GM23338 (cell line): Measurements from ENCODE around the gene SLCO3A1. TPM values are rescaled to one million over a fixed set of nuclear protein-coding genes. Genes with fewer than 3 reads are reported as not detected.

Experiments used
- ATAC-seq: fragments of 200-7000 bp; cut with Tn5 transposase; 3 replicates; pipeline ENCODE4 v1.9.1; 2020
- DNase-seq: peaks from one replicate; pipeline ENCODE4 v3.0.0-alpha.2; 2015; ENCODE audit warnings: low spot score
- H2AFZ ChIP-seq: fragments of 200-600 bp; sonication (generic); 2 replicates; pipeline ENCODE4 v1.8.0; 2016; ENCODE audit warnings: antibody characterized with exemption, mild to moderate bottlenecking, moderate library complexity
- H3F3A ChIP-seq: fragments of 200-600 bp; sonication (generic); replicated peaks from 2 replicates; pipeline ENCODE4 v1.8.0; 2017; ENCODE audit warnings: antibody characterized with exemption, mixed run types, low read depth
- H3K27ac ChIP-seq: fragments of 200-600 bp; sonication (generic); 2 replicates; pipeline ENCODE4 v1.6.1; 2016; ENCODE audit warnings: low read depth
- H3K27me3 ChIP-seq: fragments of 200-600 bp; sonication (generic); 2 replicates; pipeline ENCODE4 v1.8.0; 2016; ENCODE audit warnings: mild to moderate bottlenecking, mixed run types, moderate library complexity; ENCODE audit not compliant: insufficient read depth
- H3K36me3 ChIP-seq: fragments of 200-600 bp; sonication (generic); 2 replicates; pipeline ENCODE4 v1.8.0; 2016; ENCODE audit warnings: mild to moderate bottlenecking; ENCODE audit not compliant: insufficient read depth
- H3K4me1 ChIP-seq: fragments of 200-600 bp; sonication (generic); 2 replicates; pipeline ENCODE4 v1.8.0; 2016; ENCODE audit warnings: mild to moderate bottlenecking, moderate library complexity; ENCODE audit not compliant: insufficient read depth
- H3K4me2 ChIP-seq: fragments of 200-600 bp; sonication (generic); 2 replicates; pipeline ENCODE4 v1.7.1; 2017; ENCODE audit warnings: mixed run types
- H3K4me3 ChIP-seq: fragments of 200-600 bp; sonication (generic); 2 replicates; pipeline ENCODE4 v1.6.1; 2016; ENCODE audit warnings: mixed run types
- H3K79me2 ChIP-seq: fragments of 200-600 bp; sonication (generic); replicated peaks from 2 replicates; pipeline ENCODE4 v1.8.0; 2017; ENCODE audit warnings: mild to moderate bottlenecking; ENCODE audit not compliant: insufficient read depth
- H3K9me2 ChIP-seq: fragments of 200-600 bp; sonication (generic); 2 replicates; pipeline ENCODE4 v1.8.0; 2017; ENCODE audit not compliant: insufficient read depth
- H4K20me1 ChIP-seq: fragments of 200-600 bp; sonication (generic); replicated peaks from 2 replicates; pipeline ENCODE4 v1.8.0; 2017; ENCODE audit warnings: mild to moderate bottlenecking; ENCODE audit not compliant: insufficient read depth
- H3K27ac Mint-ChIP-seq: 2 replicates; pipeline ENCODE4 v1.8.0; 2020; ENCODE audit warnings: inconsistent platforms, mild to moderate bottlenecking, moderate library complexity, mixed read lengths
- H3K27me3 Mint-ChIP-seq: 3 replicates; pipeline ENCODE4 v1.8.0; 2022; ENCODE audit warnings: low read depth, mild to moderate bottlenecking, moderate library complexity, mixed read lengths, inconsistent platforms; ENCODE audit not compliant: insufficient read depth, poor library complexity
- H3K36me3 Mint-ChIP-seq: 3 replicates; pipeline ENCODE4 v1.8.0; 2021; ENCODE audit warnings: low read depth, mild to moderate bottlenecking, inconsistent platforms, moderate library complexity, mixed read lengths
- H3K4me1 Mint-ChIP-seq: 3 replicates; pipeline ENCODE4 v1.8.0; 2020; ENCODE audit warnings: mild to moderate bottlenecking, inconsistent platforms, mixed read lengths
- H3K4me3 Mint-ChIP-seq: 3 replicates; pipeline ENCODE4 v1.8.0; 2021; ENCODE audit warnings: moderate library complexity, mild to moderate bottlenecking, inconsistent platforms, mixed read lengths
- H3K9me3 Mint-ChIP-seq: 3 replicates; pipeline ENCODE4 v1.8.0; 2020; ENCODE audit warnings: moderate library complexity, mild to moderate bottlenecking, inconsistent platforms, mixed read lengths
- CREB1 ChIP-seq: fragments of 250-450 bp; sonication (Bioruptor Pico); IDR thresholded peaks from 2 replicates; pipeline ENCODE4 v1.5.0; 2020; ENCODE audit warnings: low read depth, mild to moderate bottlenecking, moderate library complexity
- EZH2 ChIP-seq: fragments of 200-600 bp; sonication (generic); IDR thresholded peaks from one replicate; pipeline ENCODE4 v1.8.0; 2017; ENCODE audit warnings: antibody characterized with exemption, mild to moderate bottlenecking, low read depth; ENCODE audit not compliant: unreplicated experiment
- EZH2phosphoT487 ChIP-seq: fragments of 200-600 bp; sonication (generic); IDR thresholded peaks from one replicate; pipeline ENCODE4 v1.8.1; 2018; ENCODE audit warnings: antibody characterized with exemption; ENCODE audit not compliant: unreplicated experiment
- JUNB ChIP-seq: IDR thresholded peaks from one replicate; pipeline ENCODE4 v1.6.1; 2016; ENCODE audit warnings: antibody characterized with exemption; ENCODE audit not compliant: unreplicated experiment
- NANOG ChIP-seq: IDR thresholded peaks from 2 replicates; pipeline ENCODE4 v1.6.1; 2016; ENCODE audit warnings: antibody characterized with exemption, borderline replicate concordance
- POLR2AphosphoS5 ChIP-seq: IDR thresholded peaks from 2 replicates; pipeline ENCODE4 v1.6.1; 2016; ENCODE audit warnings: antibody characterized with exemption, low read depth
- STAT1 ChIP-seq: IDR thresholded peaks from one replicate; pipeline ENCODE4 v1.6.1; 2016; ENCODE audit warnings: antibody characterized with exemption; ENCODE audit not compliant: unreplicated experiment
- ZNF114 ChIP-seq: fragments of 250-450 bp; sonication (Bioruptor Pico); IDR thresholded peaks from 2 replicates; pipeline ENCODE4 v1.5.0; 2020; ENCODE audit warnings: mild to moderate bottlenecking, moderate library complexity
- ZNF331 ChIP-seq: fragments of 250-450 bp; sonication (Bioruptor Pico); IDR thresholded peaks from 2 replicates; pipeline ENCODE4 v1.5.0; 2020; ENCODE audit warnings: low read depth, mild to moderate bottlenecking, moderate library complexity
- polyA plus RNA-seq: library from polyadenylated mRNA; unstranded; fragments of >200 nt; fragmentation: Nextera tagmentation; extraction: Ambion mirVana; gene quantifications from 2 replicates; pipeline ENCODE4 v1.2.1, GENCODE V29; 2016
- total RNA-seq: library from RNA; depleted of rRNA; stranded (reverse); fragments of >200 nt; shearing (Covaris generic); gene quantifications from 2 replicates; pipeline ENCODE4 v1.2.3, GENCODE V29; 2014
- TF ChIP-seq, protein P1 (sequence below), 2 experiments: fragments of 200-600 bp in 1 of 2; sonication (generic) in 1 of 2; conservative IDR thresholded peaks; 2 replicates each; pipeline versions ENCODE4 v1.5.1 to v1.6.1; 2016 to 2017; ENCODE audit warnings: antibody characterized with exemption in 2 of 2, low read depth in 2 of 2, mild to moderate bottlenecking in 2 of 2, moderate library complexity in 1 of 2
- TF ChIP-seq, protein P2 (sequence below): fragments of 250-450 bp; sonication (Bioruptor Pico); IDR thresholded peaks from 2 replicates; pipeline ENCODE4 v1.5.0; 2020; ENCODE audit warnings: mild to moderate bottlenecking, moderate library complexity
- TF ChIP-seq, protein P3 (sequence below): IDR thresholded peaks from 2 replicates; pipeline ENCODE4 v1.6.1; 2016; ENCODE audit warnings: antibody characterized with exemption
- TF ChIP-seq, protein P4 (sequence below): IDR thresholded peaks from one replicate; pipeline ENCODE4 v1.6.1; 2018; ENCODE audit warnings: antibody characterized with exemption; ENCODE audit not compliant: unreplicated experiment

SLCO3A1 gene
- total and polyA plus RNA-seq, 2 experiments from 2014 or later = 7.3 to 9.4 TPM

DNA sequence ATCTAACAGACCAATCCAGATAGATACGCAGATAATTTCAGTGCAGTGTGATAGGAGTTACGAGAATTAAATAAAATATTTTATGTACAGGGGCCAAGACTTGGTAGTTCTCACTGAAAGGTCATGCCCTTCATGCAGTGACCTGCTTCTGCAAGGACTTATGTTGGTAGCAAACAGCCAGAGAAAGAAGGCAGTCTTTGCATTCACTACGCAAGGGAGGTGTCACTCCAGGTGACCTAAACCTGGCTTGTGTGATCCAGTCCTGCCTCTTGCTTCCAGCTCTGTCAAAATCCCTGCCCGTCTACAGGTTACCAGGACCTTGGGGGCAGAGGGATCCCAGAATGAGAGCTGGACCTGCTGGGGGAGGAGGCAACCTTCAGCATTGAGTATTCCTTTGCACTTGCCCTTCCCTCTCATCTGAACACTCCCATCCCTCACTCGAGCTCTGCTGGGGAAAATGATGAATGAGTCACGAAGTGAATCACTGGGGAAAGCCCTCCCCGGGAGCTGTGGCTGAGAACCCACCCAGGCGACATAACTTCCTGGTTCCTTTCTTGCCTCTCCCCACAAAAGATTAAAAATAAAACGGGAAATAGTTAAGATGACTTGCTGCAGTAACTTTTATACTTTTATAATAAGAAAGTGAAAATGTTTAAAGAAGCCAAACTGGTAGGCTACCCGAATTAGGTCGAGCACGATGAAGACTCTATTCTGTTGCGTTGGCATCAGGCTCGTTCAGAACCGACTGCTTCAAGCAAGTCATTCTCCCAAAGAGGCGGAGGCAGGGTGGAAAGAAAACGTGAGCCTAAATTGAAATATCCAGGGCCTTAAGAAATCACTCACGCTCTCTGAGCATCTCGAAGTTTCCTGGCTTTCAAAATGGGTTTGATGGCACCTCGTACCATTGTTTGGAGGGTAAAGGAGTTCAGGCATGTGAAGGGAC is 216.1 kb downstream of the SLCO3A1 start:
- H3K27ac Mint-ChIP-seq = no peak overlapping the region
- no peaks in the 10 kb centered on the region for H3K36me3 Mint-ChIP-seq
- Histone ChIP-seq H3K27me3 (no peaks in the 10 kb centered on the region), H2AFZ (no peak overlapping the region), H3K36me3 (no peaks in the 10 kb centered on the region), H3K27ac (no peak overlapping the region), H3F3A (no peaks in the 10 kb centered on the region), H3K4me2 (no peak overlapping the region), H3K4me1 (no peaks in the 10 kb centered on the region), H3K9me2 (no peaks in the 10 kb centered on the region), H4K20me1 (no peaks in the 10 kb centered on the region), H3K79me2 (peaks cover 4% of the 10 kb centered on the region; the same call in 1 of the 2 replicates), H3K4me3 (no peak overlapping the region)
- H3K9me3 Mint-ChIP-seq = no peaks in the 10 kb centered on the region
- H3K27me3 Mint-ChIP-seq = peaks cover 2% of the 10 kb centered on the region
- ATAC-seq (no peak), DNase-seq (no peak)
- no peak overlapping the region for H3K4me3 Mint-ChIP-seq
- peaks cover 9% of the 10 kb centered on the region for H3K4me1 Mint-ChIP-seq
- TF ChIP-seq ZNF331 (CRISPR knock-in tag) = no peak
- no peak for TF ChIP-seq EZH2
- no peak for TF ChIP-seq NANOG
- TF ChIP-seq ZNF114 (CRISPR knock-in tag) = no peak
- TF ChIP-seq POLR2AphosphoS5 = no peak
- no peak for TF ChIP-seq JUNB
- TF ChIP-seq EZH2phosphoT487 = no peak
- no peak for TF ChIP-seq STAT1
- TF ChIP-seq, protein P1, sequence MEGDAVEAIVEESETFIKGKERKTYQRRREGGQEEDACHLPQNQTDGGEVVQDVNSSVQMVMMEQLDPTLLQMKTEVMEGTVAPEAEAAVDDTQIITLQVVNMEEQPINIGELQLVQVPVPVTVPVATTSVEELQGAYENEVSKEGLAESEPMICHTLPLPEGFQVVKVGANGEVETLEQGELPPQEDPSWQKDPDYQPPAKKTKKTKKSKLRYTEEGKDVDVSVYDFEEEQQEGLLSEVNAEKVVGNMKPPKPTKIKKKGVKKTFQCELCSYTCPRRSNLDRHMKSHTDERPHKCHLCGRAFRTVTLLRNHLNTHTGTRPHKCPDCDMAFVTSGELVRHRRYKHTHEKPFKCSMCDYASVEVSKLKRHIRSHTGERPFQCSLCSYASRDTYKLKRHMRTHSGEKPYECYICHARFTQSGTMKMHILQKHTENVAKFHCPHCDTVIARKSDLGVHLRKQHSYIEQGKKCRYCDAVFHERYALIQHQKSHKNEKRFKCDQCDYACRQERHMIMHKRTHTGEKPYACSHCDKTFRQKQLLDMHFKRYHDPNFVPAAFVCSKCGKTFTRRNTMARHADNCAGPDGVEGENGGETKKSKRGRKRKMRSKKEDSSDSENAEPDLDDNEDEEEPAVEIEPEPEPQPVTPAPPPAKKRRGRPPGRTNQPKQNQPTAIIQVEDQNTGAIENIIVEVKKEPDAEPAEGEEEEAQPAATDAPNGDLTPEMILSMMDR (conservative IDR thresholded peaks at IDR 0.05; ENCODE audit: low read depth in 2 of 2) = no peak
- TF ChIP-seq, protein P2, sequence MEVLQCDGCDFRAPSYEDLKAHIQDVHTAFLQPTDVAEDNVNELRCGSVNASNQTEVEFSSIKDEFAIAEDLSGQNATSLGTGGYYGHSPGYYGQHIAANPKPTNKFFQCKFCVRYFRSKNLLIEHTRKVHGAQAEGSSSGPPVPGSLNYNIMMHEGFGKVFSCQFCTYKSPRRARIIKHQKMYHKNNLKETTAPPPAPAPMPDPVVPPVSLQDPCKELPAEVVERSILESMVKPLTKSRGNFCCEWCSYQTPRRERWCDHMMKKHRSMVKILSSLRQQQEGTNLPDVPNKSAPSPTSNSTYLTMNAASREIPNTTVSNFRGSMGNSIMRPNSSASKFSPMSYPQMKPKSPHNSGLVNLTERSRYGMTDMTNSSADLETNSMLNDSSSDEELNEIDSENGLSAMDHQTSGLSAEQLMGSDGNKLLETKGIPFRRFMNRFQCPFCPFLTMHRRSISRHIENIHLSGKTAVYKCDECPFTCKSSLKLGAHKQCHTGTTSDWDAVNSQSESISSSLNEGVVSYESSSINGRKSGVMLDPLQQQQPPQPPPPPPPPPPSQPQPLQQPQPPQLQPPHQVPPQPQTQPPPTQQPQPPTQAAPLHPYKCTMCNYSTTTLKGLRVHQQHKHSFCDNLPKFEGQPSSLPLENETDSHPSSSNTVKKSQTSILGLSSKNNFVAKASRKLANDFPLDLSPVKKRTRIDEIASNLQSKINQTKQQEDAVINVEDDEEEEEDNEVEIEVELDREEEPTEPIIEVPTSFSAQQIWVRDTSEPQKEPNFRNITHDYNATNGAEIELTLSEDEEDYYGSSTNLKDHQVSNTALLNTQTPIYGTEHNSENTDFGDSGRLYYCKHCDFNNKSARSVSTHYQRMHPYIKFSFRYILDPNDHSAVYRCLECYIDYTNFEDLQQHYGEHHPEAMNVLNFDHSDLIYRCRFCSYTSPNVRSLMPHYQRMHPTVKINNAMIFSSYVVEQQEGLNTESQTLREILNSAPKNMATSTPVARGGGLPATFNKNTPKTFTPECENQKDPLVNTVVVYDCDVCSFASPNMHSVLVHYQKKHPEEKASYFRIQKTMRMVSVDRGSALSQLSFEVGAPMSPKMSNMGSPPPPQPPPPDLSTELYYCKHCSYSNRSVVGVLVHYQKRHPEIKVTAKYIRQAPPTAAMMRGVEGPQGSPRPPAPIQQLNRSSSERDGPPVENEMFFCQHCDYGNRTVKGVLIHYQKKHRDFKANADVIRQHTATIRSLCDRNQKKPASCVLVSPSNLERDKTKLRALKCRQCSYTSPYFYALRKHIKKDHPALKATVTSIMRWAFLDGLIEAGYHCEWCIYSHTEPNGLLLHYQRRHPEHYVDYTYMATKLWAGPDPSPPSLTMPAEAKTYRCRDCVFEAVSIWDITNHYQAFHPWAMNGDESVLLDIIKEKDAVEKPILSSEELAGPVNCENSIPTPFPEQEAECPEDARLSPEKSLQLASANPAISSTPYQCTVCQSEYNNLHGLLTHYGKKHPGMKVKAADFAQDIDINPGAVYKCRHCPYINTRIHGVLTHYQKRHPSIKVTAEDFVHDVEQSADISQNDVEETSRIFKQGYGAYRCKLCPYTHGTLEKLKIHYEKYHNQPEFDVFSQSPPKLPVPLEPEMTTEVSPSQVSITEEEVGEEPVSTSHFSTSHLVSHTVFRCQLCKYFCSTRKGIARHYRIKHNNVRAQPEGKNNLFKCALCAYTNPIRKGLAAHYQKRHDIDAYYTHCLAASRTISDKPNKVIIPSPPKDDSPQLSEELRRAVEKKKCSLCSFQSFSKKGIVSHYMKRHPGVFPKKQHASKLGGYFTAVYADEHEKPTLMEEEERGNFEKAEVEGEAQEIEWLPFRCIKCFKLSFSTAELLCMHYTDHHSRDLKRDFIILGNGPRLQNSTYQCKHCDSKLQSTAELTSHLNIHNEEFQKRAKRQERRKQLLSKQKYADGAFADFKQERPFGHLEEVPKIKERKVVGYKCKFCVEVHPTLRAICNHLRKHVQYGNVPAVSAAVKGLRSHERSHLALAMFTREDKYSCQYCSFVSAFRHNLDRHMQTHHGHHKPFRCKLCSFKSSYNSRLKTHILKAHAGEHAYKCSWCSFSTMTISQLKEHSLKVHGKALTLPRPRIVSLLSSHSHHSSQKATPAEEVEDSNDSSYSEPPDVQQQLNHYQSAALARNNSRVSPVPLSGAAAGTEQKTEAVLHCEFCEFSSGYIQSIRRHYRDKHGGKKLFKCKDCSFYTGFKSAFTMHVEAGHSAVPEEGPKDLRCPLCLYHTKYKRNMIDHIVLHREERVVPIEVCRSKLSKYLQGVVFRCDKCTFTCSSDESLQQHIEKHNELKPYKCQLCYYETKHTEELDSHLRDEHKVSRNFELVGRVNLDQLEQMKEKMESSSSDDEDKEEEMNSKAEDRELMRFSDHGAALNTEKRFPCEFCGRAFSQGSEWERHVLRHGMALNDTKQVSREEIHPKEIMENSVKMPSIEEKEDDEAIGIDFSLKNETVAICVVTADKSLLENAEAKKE (CRISPR knock-in tag) = no peak
- TF ChIP-seq, protein P3, sequence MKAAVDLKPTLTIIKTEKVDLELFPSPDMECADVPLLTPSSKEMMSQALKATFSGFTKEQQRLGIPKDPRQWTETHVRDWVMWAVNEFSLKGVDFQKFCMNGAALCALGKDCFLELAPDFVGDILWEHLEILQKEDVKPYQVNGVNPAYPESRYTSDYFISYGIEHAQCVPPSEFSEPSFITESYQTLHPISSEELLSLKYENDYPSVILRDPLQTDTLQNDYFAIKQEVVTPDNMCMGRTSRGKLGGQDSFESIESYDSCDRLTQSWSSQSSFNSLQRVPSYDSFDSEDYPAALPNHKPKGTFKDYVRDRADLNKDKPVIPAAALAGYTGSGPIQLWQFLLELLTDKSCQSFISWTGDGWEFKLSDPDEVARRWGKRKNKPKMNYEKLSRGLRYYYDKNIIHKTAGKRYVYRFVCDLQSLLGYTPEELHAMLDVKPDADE = no peak
- no peak for TF ChIP-seq CREB1 (CRISPR knock-in tag)
- TF ChIP-seq, protein P4, sequence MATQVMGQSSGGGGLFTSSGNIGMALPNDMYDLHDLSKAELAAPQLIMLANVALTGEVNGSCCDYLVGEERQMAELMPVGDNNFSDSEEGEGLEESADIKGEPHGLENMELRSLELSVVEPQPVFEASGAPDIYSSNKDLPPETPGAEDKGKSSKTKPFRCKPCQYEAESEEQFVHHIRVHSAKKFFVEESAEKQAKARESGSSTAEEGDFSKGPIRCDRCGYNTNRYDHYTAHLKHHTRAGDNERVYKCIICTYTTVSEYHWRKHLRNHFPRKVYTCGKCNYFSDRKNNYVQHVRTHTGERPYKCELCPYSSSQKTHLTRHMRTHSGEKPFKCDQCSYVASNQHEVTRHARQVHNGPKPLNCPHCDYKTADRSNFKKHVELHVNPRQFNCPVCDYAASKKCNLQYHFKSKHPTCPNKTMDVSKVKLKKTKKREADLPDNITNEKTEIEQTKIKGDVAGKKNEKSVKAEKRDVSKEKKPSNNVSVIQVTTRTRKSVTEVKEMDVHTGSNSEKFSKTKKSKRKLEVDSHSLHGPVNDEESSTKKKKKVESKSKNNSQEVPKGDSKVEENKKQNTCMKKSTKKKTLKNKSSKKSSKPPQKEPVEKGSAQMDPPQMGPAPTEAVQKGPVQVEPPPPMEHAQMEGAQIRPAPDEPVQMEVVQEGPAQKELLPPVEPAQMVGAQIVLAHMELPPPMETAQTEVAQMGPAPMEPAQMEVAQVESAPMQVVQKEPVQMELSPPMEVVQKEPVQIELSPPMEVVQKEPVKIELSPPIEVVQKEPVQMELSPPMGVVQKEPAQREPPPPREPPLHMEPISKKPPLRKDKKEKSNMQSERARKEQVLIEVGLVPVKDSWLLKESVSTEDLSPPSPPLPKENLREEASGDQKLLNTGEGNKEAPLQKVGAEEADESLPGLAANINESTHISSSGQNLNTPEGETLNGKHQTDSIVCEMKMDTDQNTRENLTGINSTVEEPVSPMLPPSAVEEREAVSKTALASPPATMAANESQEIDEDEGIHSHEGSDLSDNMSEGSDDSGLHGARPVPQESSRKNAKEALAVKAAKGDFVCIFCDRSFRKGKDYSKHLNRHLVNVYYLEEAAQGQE = no peak
